Endodermal cell (in vitro differentiated cells): ENCODE results near the gene PDE7B. TPM values are rescaled to one million over a fixed set of nuclear protein-coding genes. Genes with fewer than 3 reads are reported as not detected.
A peak's percentile ranks its signal among the peaks of the same experiment; 100 is the strongest.

Source experiments
- DNase-seq: peaks from one replicate; pipeline ENCODE4 v3.0.0-alpha.2; 2017
- H3K27ac ChIP-seq: 2 replicates; pipeline ENCODE4 v1.5.1; 2013; ENCODE audit warnings: mild to moderate bottlenecking, low read depth, low read length, moderate library complexity
- H3K27me3 ChIP-seq: 2 replicates; pipeline ENCODE4 v1.6.1; 2013; ENCODE audit warnings: mild to moderate bottlenecking, low read length, moderate library complexity; ENCODE audit not compliant: insufficient read depth, control insufficient read depth, poor library complexity, severe bottlenecking
- H3K36me3 ChIP-seq: 2 replicates; pipeline ENCODE4 v1.7.0; 2013; ENCODE audit warnings: mild to moderate bottlenecking, low read length, moderate library complexity; ENCODE audit not compliant: control insufficient read depth, insufficient read depth
- H3K4me1 ChIP-seq: one replicate; pipeline ENCODE4 v1.7.0; 2013; ENCODE audit warnings: low read length; ENCODE audit not compliant: control insufficient read depth, insufficient read depth
- H3K4me3 ChIP-seq: 2 replicates; pipeline ENCODE4 v1.5.1; 2013; ENCODE audit warnings: mild to moderate bottlenecking, low read length, moderate library complexity
- H3K9ac ChIP-seq: 2 replicates; pipeline ENCODE4 v1.6.1; 2013; ENCODE audit warnings: mild to moderate bottlenecking, low read length, moderate library complexity; ENCODE audit not compliant: poor library complexity, severe bottlenecking; ENCODE audit errors: extremely low read depth
- H3K9me3 ChIP-seq: 2 replicates; pipeline ENCODE4 v1.6.1; 2013; ENCODE audit warnings: mild to moderate bottlenecking, low read length, moderate library complexity; ENCODE audit not compliant: control insufficient read depth
- H3K27ac Mint-ChIP-seq: 2 replicates; pipeline ENCODE4 v1.8.0; 2020; ENCODE audit warnings: mixed read lengths
- H3K27me3 Mint-ChIP-seq: 2 replicates; pipeline ENCODE4 v1.8.0; 2021; ENCODE audit warnings: mild to moderate bottlenecking, mixed read lengths; ENCODE audit not compliant: insufficient read depth
- H3K36me3 Mint-ChIP-seq: 2 replicates; pipeline ENCODE4 v1.8.0; 2020; ENCODE audit warnings: low read depth, mixed read lengths
- H3K4me1 Mint-ChIP-seq: 2 replicates; pipeline ENCODE4 v1.8.0; 2020; ENCODE audit warnings: mixed read lengths
- H3K4me3 Mint-ChIP-seq: 2 replicates; pipeline ENCODE4 v1.8.0; 2020; ENCODE audit warnings: mild to moderate bottlenecking, moderate library complexity, mixed read lengths
- H3K9me3 Mint-ChIP-seq: 2 replicates; pipeline ENCODE4 v1.8.0; 2020; ENCODE audit warnings: mild to moderate bottlenecking, mixed read lengths
- CTCF ChIP-seq: fragments of 200-600 bp; sonication (generic); conservative IDR thresholded peaks from 2 replicates; pipeline ENCODE4 v1.5.0; 2021; ENCODE audit warnings: antibody characterized with exemption, mild to moderate bottlenecking
- WGBS, 2 experiments: methylation state at CpG; one replicate each; pipeline versions ENCODE4 v1.1.5 to v1.1.7; 2013; ENCODE audit warnings: missing lambda C conversion rate in 2 of 2, mixed read lengths in 1 of 2; ENCODE audit not compliant: insufficient coverage in 1 of 2, insufficient read length in 1 of 2; 5-methylcytosine and 5-hydroxymethylcytosine counted together
- total RNA-seq, 2 donors: library from RNA; stranded (reverse); fragmentation: NEBNext Ultra II Directional in 1 of 2; extraction: Animal tissue kit (Norgen Biotek cat#: 25700) in 1 of 2; gene quantifications; 2 replicates in 1 of 2; 3 replicates in 1 of 2; pipeline ENCODE4 v1.2.1, GENCODE V29; 2021

PDE7B gene
- total RNA-seq, 2 donors from 2014 or later: 0.26 TPM; not detected in 1

GRCh38 chr6:135814043-135814442 is 37.5 kb upstream of the PDE7B start:
- TF ChIP-seq CTCF: no peak
- H3K4me3 Mint-ChIP-seq: no peak overlapping the region
- Histone ChIP-seq H3K9ac (no peak overlapping the region), H3K9me3 (peaks cover 6% of the 10 kb centered on the region), H3K36me3 (no peaks in the 10 kb centered on the region), H3K4me3 (peak overlapping the region; percentile 22), H3K4me1 (no peaks in the 10 kb centered on the region), H3K27ac (no peak overlapping the region), H3K27me3 (no peaks in the 10 kb centered on the region)
- H3K4me1 Mint-ChIP-seq: peaks cover 32% of the 10 kb centered on the region
- 79 to 94% methylated on average over 2 to 4 of the region's 4 CpGs for WGBS, 2 experiments
- H3K36me3 Mint-ChIP-seq: no peaks in the 10 kb centered on the region
- peaks cover 5% of the 10 kb centered on the region for H3K9me3 Mint-ChIP-seq
- no peak overlapping the region for H3K27ac Mint-ChIP-seq
- no peak for DNase-seq
- H3K27me3 Mint-ChIP-seq: no peaks in the 10 kb centered on the region

- H3K4me3 ChIP-seq: no peak overlapping the region
- no peak for DNase-seq
- Mint-ChIP-seq H3K4me1 (peaks cover 32% of the 10 kb centered on the region), H3K4me3 (no peak overlapping the region), H3K9me3 (peaks cover 5% of the 10 kb centered on the region), H3K27ac (no peak overlapping the region), H3K27me3 (no peaks in the 10 kb centered on the region), H3K36me3 (no peaks in the 10 kb centered on the region)
- TF ChIP-seq CTCF: no peak
- no peaks in the 10 kb centered on the region for H3K27me3 ChIP-seq
- H3K9ac ChIP-seq: no peak overlapping the region
- 66 to 71% methylated on average over 2 to 4 of the region's 4 CpGs for WGBS, 2 experiments
- H3K27ac ChIP-seq: no peak overlapping the region
- no peaks in the 10 kb centered on the region for H3K9me3 ChIP-seq
- H3K36me3 ChIP-seq: no peaks in the 10 kb centered on the region
- H3K4me1 ChIP-seq: no peaks in the 10 kb centered on the region
These were observed 36.3 kb upstream of the PDE7B start for GRCh38 chr6:135815216-135815615.

GRCh38 chr6:135817035-135817434 is 34.5 kb upstream of the PDE7B start:
- Histone ChIP-seq H3K36me3 (no peaks in the 10 kb centered on the region), H3K9me3 (no peaks in the 10 kb centered on the region), H3K9ac (no peak overlapping the region), H3K27me3 (no peaks in the 10 kb centered on the region), H3K4me3 (no peak overlapping the region), H3K4me1 (no peaks in the 10 kb centered on the region), H3K27ac (no peak overlapping the region)
- 95 to 96% methylated on average over 2 of the region's 2 CpGs for WGBS, 2 experiments
- Mint-ChIP-seq H3K4me3 (no peak overlapping the region), H3K27me3 (no peaks in the 10 kb centered on the region), H3K9me3 (peaks cover 5% of the 10 kb centered on the region), H3K27ac (no peak overlapping the region), H3K36me3 (no peaks in the 10 kb centered on the region), H3K4me1 (peaks cover 20% of the 10 kb centered on the region)
- DNase-seq: no peak
- TF ChIP-seq CTCF: no peak
